HEK293T (cell line): ENCODE measurements around the gene PDZK1IP1.

Experiments
- BHLHE40 ChIP-seq: fragments of 450-650 bp; IDR thresholded peaks from 2 replicates; pipeline ENCODE4 v1.6.1; 2016; ENCODE audit warnings: mild to moderate bottlenecking, moderate library complexity, borderline replicate concordance
- ELF4 ChIP-seq: fragments of 450-650 bp; IDR thresholded peaks from 2 replicates; pipeline ENCODE4 v1.6.1; 2017; ENCODE audit warnings: antibody characterized with exemption
- FOXA1 ChIP-seq: fragments of 450-650 bp; IDR thresholded peaks from 2 replicates; pipeline ENCODE4 v1.6.1; 2016; ENCODE audit warnings: mild to moderate bottlenecking
- FOXM1 ChIP-seq: fragments of 450-650 bp; IDR thresholded peaks from 2 replicates; pipeline ENCODE4 v1.6.1; 2017; ENCODE audit warnings: mild to moderate bottlenecking, borderline replicate concordance
- L3MBTL2 ChIP-seq: fragments of 450-650 bp; conservative IDR thresholded peaks from 2 replicates; pipeline ENCODE4 v1.6.1; 2016; ENCODE audit warnings: mild to moderate bottlenecking
- LEF1 ChIP-seq: fragments of 450-650 bp; IDR thresholded peaks from 2 replicates; pipeline ENCODE4 v1.6.1; 2017; ENCODE audit warnings: mild to moderate bottlenecking, borderline replicate concordance
- PKNOX1 ChIP-seq: fragments of 450-650 bp; IDR thresholded peaks from 2 replicates; pipeline ENCODE4 v1.6.1; 2016
- SP1 ChIP-seq: fragments of 450-650 bp; IDR thresholded peaks from 2 replicates; pipeline ENCODE4 v1.6.1; 2017
- SUZ12 ChIP-seq: fragments of 450-650 bp; IDR thresholded peaks from 2 replicates; pipeline ENCODE4 v1.6.1; 2016; ENCODE audit warnings: mild to moderate bottlenecking
- TARDBP ChIP-seq: fragments of 450-650 bp; IDR thresholded peaks from 2 replicates; pipeline ENCODE4 v1.6.1; 2016
- ZNF384 ChIP-seq: fragments of 450-650 bp; IDR thresholded peaks from 2 replicates; pipeline ENCODE4 v1.6.1; 2016

- TF ChIP-seq LEF1 (no peak), ELF4 (no peak), TARDBP (no peak), L3MBTL2 (no peak), SUZ12 (no peak), FOXA1 (no peak), ZNF384 (no peak), BHLHE40 (no peak), SP1 (no peak), PKNOX1 (no peak), FOXM1 (no peak)
These were observed 1.0 kb upstream of the PDZK1IP1 start for GRCh38 chr1:47190857-47191256.
